ENCODE data around the gene RFT1. TPM values are rescaled to one million over a fixed set of nuclear protein-coding genes. Genes with fewer than 3 reads are reported as not detected.

Gene RFT1
- total and polyA plus RNA-seq, 2 of the 13 experiments (the other 11 are each of a cell fraction or from before 2014, with no cell fraction given) = 23.2 to 37.0 TPM

- TF ChIP-seq IRF9 (CRISPR knock-in tag; IDR thresholded peaks at IDR 0.05; ENCODE audit: borderline replicate concordance) = no peak
- TF ChIP-seq ZNF564 (CRISPR knock-in tag; IDR thresholded peaks at IDR 0.05) = 0 out of 2 replicates have a peak, but pooled peaks have one; percentile 13
- no peak for TF ChIP-seq BCLAF1 (IDR thresholded peaks at IDR 0.05)
- peak; percentile 61; the same call in 1 of the 2 replicates for TF ChIP-seq ZSCAN31 (CRISPR knock-in tag; IDR thresholded peaks at IDR 0.05; ENCODE audit: low read depth)
- no peak for TF ChIP-seq SSRP1 (CRISPR knock-in tag; IDR thresholded peaks at IDR 0.05)
- TF ChIP-seq SYNCRIP (IDR thresholded peaks at IDR 0.05; ENCODE audit: insufficient read depth, low read depth, low read length) = no peak
- no peak for TF ChIP-seq NPAS2 (CRISPR knock-in tag; IDR thresholded peaks at IDR 0.05; ENCODE audit: borderline replicate concordance)
- peak; percentile 55; the same call in 1 of the 2 replicates for TF ChIP-seq DMAP1 (CRISPR knock-in tag; IDR thresholded peaks at IDR 0.05)
- TF ChIP-seq ZNF350 (CRISPR knock-in tag; IDR thresholded peaks at IDR 0.05; ENCODE audit: borderline replicate concordance, low read depth) = peak; percentile 76
- no peak for TF ChIP-seq TARDBP (CRISPR knock-in tag; IDR thresholded peaks at IDR 0.05)
- no peak for TF ChIP-seq ZNF10 (CRISPR knock-in tag; IDR thresholded peaks at IDR 0.05; ENCODE audit: borderline replicate concordance, low read depth)
- TF ChIP-seq ZNF513 (CRISPR knock-in tag; conservative IDR thresholded peaks at IDR 0.05) = no peak
- TF ChIP-seq ZNF775 (CRISPR knock-in tag; IDR thresholded peaks at IDR 0.05; ENCODE audit: borderline replicate concordance) = no peak
- TF ChIP-seq ZNF614 (CRISPR knock-in tag; IDR thresholded peaks at IDR 0.05; ENCODE audit: borderline replicate concordance) = peak; percentile 74
- TF ChIP-seq ZNF782 (CRISPR knock-in tag; IDR thresholded peaks at IDR 0.05; ENCODE audit: borderline replicate concordance) = no peak
- TF ChIP-seq SP5 (CRISPR knock-in tag; IDR thresholded peaks at IDR 0.05; ENCODE audit: borderline replicate concordance, low read depth) = peak; percentile 48; the same call in 1 of the 2 replicates
- TF ChIP-seq CTCF (CRISPR knock-in tag; IDR thresholded peaks at IDR 0.05) = peak; percentile 99
- no peak for TF ChIP-seq ZNF883 (CRISPR knock-in tag; IDR thresholded peaks at IDR 0.05; ENCODE audit: not compliant biosample characterization)
- TF ChIP-seq DNMT1 (CRISPR knock-in tag; IDR thresholded peaks at IDR 0.05) = no peak
- TF ChIP-seq HNRNPL (IDR thresholded peaks at IDR 0.05; ENCODE audit: low read depth, low read length) = peak; percentile 92
- no peak for TF ChIP-seq TCF7 (IDR thresholded peaks at IDR 0.05; ENCODE audit: low read depth)
These were observed 57.3 kb downstream of the RFT1 start (continued) for GRCh38 chr3:53072653-53073552.
